GM12892 (cell line): Measurements from ENCODE around the gene GDPGP1.
A peak's percentile ranks its signal among the peaks of the same experiment; 100 is the strongest.
"Not testable (repeated sequence)": the region's sequence is repeated elsewhere in the genome, so short reads cannot be mapped to it uniquely, and the experiment has no call there.

Experiments used
- DNase-seq: peaks from one replicate; pipeline ENCODE4 v3.0.0; 2011; ENCODE audit not compliant: insufficient read length
- FAIRE-seq: peaks from 2 replicates; lab custom pipeline; 2011; peaks lifted over from hg19 to GRCh38; lab: Jason Lieb, UNC
- POLR2A ChIP-seq: IDR thresholded peaks from 2 replicates; pipeline ENCODE4 v1.6.1; 2011; ENCODE audit warnings: low read depth, low read length, control low read depth
- POLR2AphosphoS5 ChIP-seq: IDR thresholded peaks from 2 replicates; pipeline ENCODE4 v1.6.1; 2011; ENCODE audit warnings: low read depth, low read length, control low read depth
- TAF1 ChIP-seq: IDR thresholded peaks from 2 replicates; pipeline ENCODE4 v1.6.1; 2011; ENCODE audit warnings: low read depth, mild to moderate bottlenecking, control low read depth, low read length, borderline replicate concordance

Gene GDPGP1

GRCh38 chr15:90249203-90249863 lies 15.3 kb downstream of the GDPGP1 start, which contains the start of gene TTLL13:
TTLL13 (plus strand) TSS chr15:90249556; CDS start chr15:90250631, 1,075 bp downstream.
- TF ChIP-seq TAF1, result no peak
- TF ChIP-seq POLR2AphosphoS5, result no peak
- no peak for TF ChIP-seq POLR2A
- DNase-seq, result no peak
- FAIRE-seq, result no peak

- no peak for TF ChIP-seq TAF1
- no peak for TF ChIP-seq POLR2A
- no peak for TF ChIP-seq POLR2AphosphoS5
- DNase-seq, result no peak
- FAIRE-seq, result no peak
Measured at GRCh38 chr15:90257776-90258175, 23.8 kb downstream of the GDPGP1 start.

GRCh38 chr15:90259524-90259923 lies 25.5 kb downstream of the GDPGP1 start:
- no peak for TF ChIP-seq TAF1
- no peak for TF ChIP-seq POLR2AphosphoS5
- no peak for TF ChIP-seq POLR2A
- peak; percentile 67 for FAIRE-seq
- no peak for DNase-seq

- FAIRE-seq, result not testable (repeated sequence)
Measured at GRCh38 chr15:90260731-90261130, 26.7 kb downstream of the GDPGP1 start.

GRCh38 chr15:90261811-90262210 lies 27.8 kb downstream of the GDPGP1 start:
- DNase-seq (no peak), FAIRE-seq (no peak)
- TF ChIP-seq POLR2AphosphoS5 (no peak), TAF1 (no peak), POLR2A (no peak)

More at GRCh38 chr15:90260731-90261130, 26.7 kb downstream of the GDPGP1 start:
- not testable (repeated sequence) for DNase-seq

- FAIRE-seq (no peak), DNase-seq (no peak)
- TF ChIP-seq TAF1 (no peak), POLR2A (no peak), POLR2AphosphoS5 (no peak)
Measured at GRCh38 chr15:90262426-90262825, 28.4 kb downstream of the GDPGP1 start.

GRCh38 chr15:90264671-90265070 lies 30.7 kb downstream of the GDPGP1 start:
- FAIRE-seq (no peak), DNase-seq (no peak)
- TF ChIP-seq POLR2AphosphoS5 (no peak), POLR2A (no peak), TAF1 (no peak)

GRCh38 chr15:90265271-90266060 lies 31.5 kb downstream of the GDPGP1 start, which contains the start of gene NGRN:
NGRN (plus strand) TSS chr15:90265672; CDS start chr15:90265713, 41 bp downstream.
- FAIRE-seq (peak; percentile 94), DNase-seq (peak; percentile 68)
- TF ChIP-seq POLR2AphosphoS5, result peak; percentile 98
- peak; percentile 97 for TF ChIP-seq POLR2A
- TF ChIP-seq TAF1, result peak; percentile 90; the same call in 1 of the 2 replicates

- TF ChIP-seq POLR2AphosphoS5, result no peak
- no peak for TF ChIP-seq TAF1
- TF ChIP-seq POLR2A, result no peak
- no peak for FAIRE-seq
- no peak for DNase-seq
Measured at GRCh38 chr15:90266061-90266431, 32.0 kb downstream of the GDPGP1 start.

- no peak for FAIRE-seq
- TF ChIP-seq POLR2AphosphoS5, result no peak
- TF ChIP-seq POLR2A, result no peak
- TF ChIP-seq TAF1, result no peak
- DNase-seq, result no peak
Measured at GRCh38 chr15:90266485-90266884, 32.5 kb downstream of the GDPGP1 start.

GRCh38 chr15:90268415-90268814 lies 34.4 kb downstream of the GDPGP1 start:
- DNase-seq (no peak), FAIRE-seq (no peak)
- no peak for TF ChIP-seq TAF1
- no peak for TF ChIP-seq POLR2AphosphoS5
- TF ChIP-seq POLR2A, result no peak
